Activated T-helper 1 cell treated with anti-CD3 and anti-CD28 coated beads, Interleukin-12 subunit alpha, Interleukin-12 subunit beta, Interleukin-2, Interleukin-4 antibody, amounts not matched to agents 30 ng/mL and 10 ng/mL and 1 ng/mL, durations not matched to agents 14 hours and 24 hours and 36 hours (primary cell): Measurements from ENCODE around the gene ZSCAN5B. TPM values are rescaled to one million over a fixed set of nuclear protein-coding genes. Genes with fewer than 3 reads are reported as not detected.

Source experiments
- DNase-seq: peaks from one replicate; pipeline ENCODE4 v3.0.0; 2021; ENCODE audit warnings: low spot score
- H3K27ac Mint-ChIP-seq: one replicate; pipeline ENCODE4 v1.8.0; 2021; ENCODE audit warnings: mild to moderate bottlenecking, mixed read lengths
- H3K27me3 Mint-ChIP-seq: one replicate; pipeline ENCODE4 v1.8.0; 2022; ENCODE audit warnings: mild to moderate bottlenecking, moderate library complexity, mixed read lengths; ENCODE audit not compliant: insufficient read depth
- H3K36me3 Mint-ChIP-seq: one replicate; pipeline ENCODE4 v1.8.0; 2021; ENCODE audit warnings: low read depth, mixed read lengths
- H3K4me1 Mint-ChIP-seq: one replicate; pipeline ENCODE4 v1.8.0; 2021; ENCODE audit warnings: low read depth, mixed read lengths
- H3K4me3 Mint-ChIP-seq: one replicate; pipeline ENCODE4 v1.8.0; 2021; ENCODE audit warnings: mild to moderate bottlenecking, moderate library complexity, mixed read lengths
- H3K9me3 Mint-ChIP-seq: one replicate; pipeline ENCODE4 v1.8.0; 2021; ENCODE audit warnings: mixed read lengths
- intact Hi-C: fragments of 100-400 bp; cut with micrococcal nuclease; formaldehyde crosslinking; loops from one replicate; pipeline ENCODE4 v1.15.1; 2024
- total RNA-seq: library from RNA; stranded (reverse); gene quantifications from 2 replicates; pipeline ENCODE4 v1.2.3, GENCODE V29; 2022

Gene ZSCAN5B
- total RNA-seq, 1 donor from 2014 or later: not detected

DNA sequence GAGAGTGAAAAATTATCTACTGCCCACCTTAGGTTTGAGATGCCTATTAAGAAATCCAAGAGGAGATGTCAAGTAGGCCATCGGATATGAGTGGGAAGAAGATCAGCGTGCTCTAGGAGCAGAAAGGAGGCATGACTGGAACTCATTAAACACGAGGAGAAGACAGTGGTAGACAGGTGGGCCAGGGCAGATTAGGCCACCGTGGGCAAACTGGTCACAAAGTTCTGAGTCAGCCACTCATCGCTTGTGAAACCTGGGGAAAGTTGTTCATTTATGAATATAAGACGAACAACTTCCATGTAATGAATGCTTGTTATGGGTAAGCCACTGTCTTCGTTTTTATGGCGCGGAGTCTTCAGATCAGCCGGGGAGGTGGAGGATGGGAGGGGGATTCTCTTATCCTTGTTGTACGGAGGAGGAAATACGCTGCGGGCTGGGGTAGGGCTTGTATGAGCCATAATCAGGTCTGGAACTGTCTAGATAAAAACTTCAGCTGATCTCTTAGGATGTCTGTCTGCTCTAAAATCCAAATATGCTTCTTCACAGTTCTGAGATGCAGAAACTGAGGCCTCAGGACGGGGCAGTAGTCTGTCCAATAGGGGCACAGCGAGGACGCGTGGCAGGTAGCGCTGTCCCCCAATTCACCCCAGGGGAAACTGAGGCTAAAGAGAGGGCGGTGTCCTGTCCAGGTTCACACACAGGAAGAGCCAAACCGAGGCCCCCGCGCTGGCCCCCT is 57.6 kb downstream of the ZSCAN5B start:
- H3K27ac Mint-ChIP-seq: peak overlapping the region; percentile 84
- peak overlapping the region; percentile 82 for H3K4me3 Mint-ChIP-seq
- intact Hi-C loops: loop anchor here (1.0 to 5.0 kb wide), 4 partner anchors 35 to 1675 kb away; partner anchors contain the start of genes RDH13 and ZNF416
- peaks cover 2% of the 10 kb centered on the region for H3K36me3 Mint-ChIP-seq
- no peaks in the 10 kb centered on the region for H3K27me3 Mint-ChIP-seq
- H3K9me3 Mint-ChIP-seq: no peaks in the 10 kb centered on the region
- no peak for DNase-seq
- peaks cover 37% of the 10 kb centered on the region for H3K4me1 Mint-ChIP-seq

Other genes with a start within 250 kb of the ZSCAN5B start
- not detected in 2 replicates for gene NLRP8, start 250.0 kb downstream of the ZSCAN5B start, total RNA-seq
- not detected in 2 replicates for gene NLRP5, start 211.0 kb downstream of the ZSCAN5B start, total RNA-seq
- 41.8 and 42.6 TPM in 2 replicates for gene ZNF787, start 76.5 kb downstream of the ZSCAN5B start, total RNA-seq
- 33.8 and 36.5 TPM in 2 replicates for gene ZNF444, start 56.5 kb downstream of the ZSCAN5B start, total RNA-seq
- not detected in 2 replicates for gene GALP, start 21.8 kb downstream of the ZSCAN5B start, total RNA-seq
- not detected in 2 replicates for gene ZSCAN5C, start 4.5 kb upstream of the ZSCAN5B start, total RNA-seq
- gene EDDM13, start 75.0 kb upstream of the ZSCAN5B start, total RNA-seq: 0.29 and 0.51 TPM in 2 replicates
- gene ZSCAN5A, start 117.1 kb upstream of the ZSCAN5B start, total RNA-seq: 7.3 and 7.5 TPM in 2 replicates
- gene ZNF582, start 195.8 kb upstream of the ZSCAN5B start, total RNA-seq: 1.2 and 1.3 TPM in 2 replicates
- gene ZNF583, start 206.5 kb upstream of the ZSCAN5B start, total RNA-seq: 1.4 and 2.1 TPM in 2 replicates